ENCODE results near the gene COLQ. TPM values are rescaled to one million over a fixed set of nuclear protein-coding genes. Genes with fewer than 3 reads are reported as not detected.

The COLQ gene
- total RNA-seq, 1 experiment from 2014 or later, result 0.64 TPM

- Histone ChIP-seq H3K9me3 (ENCODE audit: control insufficient read depth, insufficient read depth, low read depth, low read length) (no peaks in the 10 kb centered on the region), H3K4me3 (ENCODE audit: low read depth in 2 of 2, low read length in 2 of 2) (no peak overlapping the region), H3K4me1 (ENCODE audit: control insufficient read depth, insufficient read depth, low read length) (no peaks in the 10 kb centered on the region), H3K36me3 (ENCODE audit: control insufficient read depth, insufficient read depth, low read length) (no peaks in the 10 kb centered on the region), H3K27ac (ENCODE audit: low read length) (no peak overlapping the region), H3K27me3 (ENCODE audit: control insufficient read depth, insufficient read depth, low read length) (no peaks in the 10 kb centered on the region)
- ChIA-PET POLR2A (no interaction called here), CTCF (interaction anchor here (0.6 kb wide), 1 partner anchor 229 kb away, joined by 4 read pairs; no protein-coding TSS in a partner anchor)
- intact Hi-C loops (cut with micrococcal nuclease; ENCODE audit: unreplicated experiment), result no loop called here
- TF ChIP-seq TCF7L2 (IDR thresholded peaks at IDR 0.05; ENCODE audit: low read depth, low read length) (no peak), SIN3A (IDR thresholded peaks at IDR 0.05; ENCODE audit: borderline replicate concordance, insufficient read depth, low read depth, low read length) (no peak), REST (IDR thresholded peaks at IDR 0.05; ENCODE audit: insufficient read depth in 1 of 2, low read depth in 2 of 2, low read length in 1 of 2) (no peak), POLR2AphosphoS5 (IDR thresholded peaks at IDR 0.05; ENCODE audit: low read depth, low read length) (no peak), CTCF (IDR thresholded peaks at IDR 0.05) (no peak)
- no peak for ATAC-seq
- DNase-seq (ENCODE audit: low read depth, low spot score), result no peak
- BruUV-seq (replicated peaks), result no TSS peak
- in situ Hi-C loops (cut with HindIII; ENCODE audit: low pct_unique_long_range_greater_than_20kb, low sequenced_read_pairs), result no loop called here
These were observed 25.2 kb downstream of the COLQ start for GRCh38 chr3:15496341-15496664.

GRCh38 chr3:15495461-15496340, 25.8 kb downstream of the COLQ start:
- intact Hi-C loops (cut with micrococcal nuclease; ENCODE audit: unreplicated experiment), result no loop called here
- H3K4me3 ChIP-seq (ENCODE audit: low read depth in 2 of 2, low read length in 2 of 2), result no peak overlapping the region
- TF ChIP-seq SIN3A (IDR thresholded peaks at IDR 0.05; ENCODE audit: borderline replicate concordance, insufficient read depth, low read depth, low read length), result no peak
- TF ChIP-seq POLR2AphosphoS5 (IDR thresholded peaks at IDR 0.05; ENCODE audit: low read depth, low read length), result no peak
- no peak for TF ChIP-seq REST (IDR thresholded peaks at IDR 0.05; ENCODE audit: insufficient read depth in 1 of 2, low read depth in 2 of 2, low read length in 1 of 2)
- no peak for TF ChIP-seq CTCF (IDR thresholded peaks at IDR 0.05)
- TF ChIP-seq TCF7L2 (IDR thresholded peaks at IDR 0.05; ENCODE audit: low read depth, low read length), result no peak
- H3K4me1 ChIP-seq (ENCODE audit: control insufficient read depth, insufficient read depth, low read length), result no peaks in the 10 kb centered on the region
- ChIA-PET CTCF (interaction anchor here (0.6 kb wide), 1 partner anchor 229 kb away, joined by 4 read pairs; no protein-coding TSS in a partner anchor), POLR2A (no interaction called here)
- no TSS peak for BruUV-seq (replicated peaks)
- no peak for DNase-seq (ENCODE audit: low read depth, low spot score)
- in situ Hi-C loops (cut with HindIII; ENCODE audit: low pct_unique_long_range_greater_than_20kb, low sequenced_read_pairs), result no loop called here
- no peaks in the 10 kb centered on the region for H3K27me3 ChIP-seq (ENCODE audit: control insufficient read depth, insufficient read depth, low read length)
- H3K27ac ChIP-seq (ENCODE audit: low read length), result no peak overlapping the region
- no peaks in the 10 kb centered on the region for H3K36me3 ChIP-seq (ENCODE audit: control insufficient read depth, insufficient read depth, low read length)
- no peak for ATAC-seq
- H3K9me3 ChIP-seq (ENCODE audit: control insufficient read depth, insufficient read depth, low read depth, low read length), result no peaks in the 10 kb centered on the region
